WTC11 (cell line): ENCODE data around the gene C16orf95. TPM values are rescaled to one million over a fixed set of nuclear protein-coding genes. Genes with fewer than 3 reads are reported as not detected.

ENCODE experiments used
- CREB1 ChIP-seq: sonication (generic); formaldehyde crosslinking; IDR thresholded peaks from 2 replicates; pipeline ENCODE4 v1.8.0; 2023; ENCODE audit warnings: mild to moderate bottlenecking, missing genetic modification reagents
- CREM ChIP-seq: sonication (generic); formaldehyde crosslinking; IDR thresholded peaks from 2 replicates; pipeline ENCODE4 v1.8.1; 2022; ENCODE audit warnings: mild to moderate bottlenecking, missing genetic modification reagents, moderate library complexity
- NFATC4 ChIP-seq: fragments of 250-450 bp; sonication (Bioruptor Pico); IDR thresholded peaks from 2 replicates; pipeline ENCODE4 v1.9.0; 2021; ENCODE audit warnings: mild to moderate bottlenecking
- NFE2L1 ChIP-seq: sonication (generic); formaldehyde crosslinking; IDR thresholded peaks from 2 replicates; pipeline ENCODE4 v1.8.1; 2023; ENCODE audit warnings: missing genetic modification reagents
- NR3C1 ChIP-seq: sonication (generic); formaldehyde crosslinking; conservative IDR thresholded peaks from 2 replicates; pipeline ENCODE4 v1.8.1; 2023; ENCODE audit warnings: low read depth, mild to moderate bottlenecking, missing genetic modification reagents
- RORB ChIP-seq: fragments of 250-450 bp; sonication (Bioruptor Pico); IDR thresholded peaks from 2 replicates; pipeline ENCODE4 v1.9.0; 2021; ENCODE audit warnings: mild to moderate bottlenecking
- TEAD1 ChIP-seq: sonication (generic); formaldehyde crosslinking; IDR thresholded peaks from 2 replicates; pipeline ENCODE4 v1.8.0; 2022; ENCODE audit warnings: mild to moderate bottlenecking, missing genetic modification reagents
- TEAD4 ChIP-seq: sonication (generic); formaldehyde crosslinking; IDR thresholded peaks from 2 replicates; pipeline ENCODE4 v1.8.0; 2022; ENCODE audit warnings: mild to moderate bottlenecking, missing genetic modification reagents
- ZNF396 ChIP-seq: fragments of 250-450 bp; sonication (Bioruptor Pico); IDR thresholded peaks from 2 replicates; pipeline ENCODE4 v1.8.0; 2021; ENCODE audit warnings: mild to moderate bottlenecking, moderate library complexity, borderline replicate concordance
- ZNF671 ChIP-seq: fragments of 250-450 bp; sonication (Bioruptor Pico); IDR thresholded peaks from 2 replicates; pipeline ENCODE4 v1.8.0; 2021; ENCODE audit warnings: mild to moderate bottlenecking
- total RNA-seq: library from RNA; stranded (reverse); gene quantifications from 3 replicates; pipeline ENCODE4 v1.2.3, GENCODE V29; 2021
- TF ChIP-seq, protein P1 (sequence below): fragments of 200-600 bp; IDR thresholded peaks from 2 replicates; pipeline ENCODE4 v1.8.0; 2022; ENCODE audit warnings: antibody characterized with exemption
- TF ChIP-seq, protein P2 (sequence below): sonication (generic); formaldehyde crosslinking; IDR thresholded peaks from 2 replicates; pipeline ENCODE4 v1.8.0; 2022; ENCODE audit warnings: missing genetic modification reagents
- TF ChIP-seq, protein P3 (sequence below): sonication (generic); formaldehyde crosslinking; IDR thresholded peaks from 2 replicates; pipeline ENCODE4 v1.8.1; 2023; ENCODE audit warnings: mild to moderate bottlenecking, missing genetic modification reagents, borderline replicate concordance
- TF ChIP-seq, protein P4 (sequence below): sonication (generic); formaldehyde crosslinking; conservative IDR thresholded peaks from 2 replicates; pipeline ENCODE4 v1.8.1; 2023; ENCODE audit warnings: mild to moderate bottlenecking, low read depth, missing genetic modification reagents, moderate library complexity
- TF ChIP-seq, protein P5 (sequence below): fragments of 250-450 bp; sonication (Bioruptor Pico); IDR thresholded peaks from 2 replicates; pipeline ENCODE4 v1.9.0; 2021; ENCODE audit warnings: moderate library complexity, mild to moderate bottlenecking, inconsistent platforms, borderline replicate concordance
- TF ChIP-seq, protein P6 (sequence below): sonication (generic); formaldehyde crosslinking; IDR thresholded peaks from 2 replicates; pipeline ENCODE4 v1.8.1; 2022; ENCODE audit warnings: missing genetic modification reagents, borderline replicate concordance
- TF ChIP-seq, protein P7 (sequence below): sonication (generic); formaldehyde crosslinking; conservative IDR thresholded peaks from 2 replicates; pipeline ENCODE4 v1.8.1; 2022; ENCODE audit warnings: mild to moderate bottlenecking, missing genetic modification reagents
- TF ChIP-seq, protein P8 (sequence below): sonication (generic); formaldehyde crosslinking; IDR thresholded peaks from 2 replicates; pipeline ENCODE4 v1.8.1; 2023; ENCODE audit warnings: mild to moderate bottlenecking, moderate library complexity, missing genetic modification reagents
- TF ChIP-seq, protein P9 (sequence below): sonication (generic); formaldehyde crosslinking; IDR thresholded peaks from 2 replicates; pipeline ENCODE4 v1.8.1; 2022; ENCODE audit warnings: mild to moderate bottlenecking, missing genetic modification reagents, moderate library complexity, borderline replicate concordance

The C16orf95 gene
- total RNA-seq, 1 experiment from 2014 or later: 5.7 TPM

DNA sequence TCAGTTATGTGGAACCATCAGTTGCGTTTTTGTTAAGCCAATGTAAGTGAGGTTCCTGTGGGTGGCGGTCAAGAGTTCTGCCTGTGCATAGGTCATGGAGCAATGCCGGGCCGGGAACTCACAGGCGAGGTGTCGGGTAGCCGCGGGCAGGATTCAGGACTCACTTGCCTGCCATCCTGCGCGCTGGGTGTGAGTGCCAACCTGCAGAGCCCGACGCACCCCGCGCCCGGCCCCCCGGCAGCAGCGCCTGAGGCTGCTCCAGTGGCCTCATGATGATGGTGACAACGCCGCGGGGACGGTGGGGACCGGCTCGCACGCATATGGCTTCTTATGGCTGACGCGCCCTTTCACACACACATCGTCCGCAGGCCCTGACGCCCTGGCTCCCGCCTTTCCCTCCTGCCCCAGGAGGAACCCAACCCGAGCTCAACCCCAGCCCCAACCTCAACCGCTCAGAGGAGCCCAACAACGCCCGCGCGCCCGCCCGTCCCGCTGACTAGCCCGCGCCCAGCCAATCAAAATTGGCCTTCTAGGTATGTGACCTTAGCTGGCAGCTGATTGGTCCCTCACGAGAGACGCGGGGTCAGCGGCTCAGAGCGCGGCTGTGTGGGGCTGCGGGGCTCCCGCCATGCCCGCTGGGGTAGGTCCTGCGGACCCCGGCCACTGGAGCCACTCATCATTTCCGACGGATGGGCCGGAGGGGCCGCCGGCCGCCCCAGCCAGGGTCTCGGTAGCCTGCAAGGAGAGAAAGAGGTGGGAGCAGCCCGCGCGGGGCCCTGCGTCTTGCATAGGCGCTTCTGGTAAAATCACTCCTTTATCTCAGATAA lies at the start of gene C16orf95 (continued):
- TF ChIP-seq, protein P1, sequence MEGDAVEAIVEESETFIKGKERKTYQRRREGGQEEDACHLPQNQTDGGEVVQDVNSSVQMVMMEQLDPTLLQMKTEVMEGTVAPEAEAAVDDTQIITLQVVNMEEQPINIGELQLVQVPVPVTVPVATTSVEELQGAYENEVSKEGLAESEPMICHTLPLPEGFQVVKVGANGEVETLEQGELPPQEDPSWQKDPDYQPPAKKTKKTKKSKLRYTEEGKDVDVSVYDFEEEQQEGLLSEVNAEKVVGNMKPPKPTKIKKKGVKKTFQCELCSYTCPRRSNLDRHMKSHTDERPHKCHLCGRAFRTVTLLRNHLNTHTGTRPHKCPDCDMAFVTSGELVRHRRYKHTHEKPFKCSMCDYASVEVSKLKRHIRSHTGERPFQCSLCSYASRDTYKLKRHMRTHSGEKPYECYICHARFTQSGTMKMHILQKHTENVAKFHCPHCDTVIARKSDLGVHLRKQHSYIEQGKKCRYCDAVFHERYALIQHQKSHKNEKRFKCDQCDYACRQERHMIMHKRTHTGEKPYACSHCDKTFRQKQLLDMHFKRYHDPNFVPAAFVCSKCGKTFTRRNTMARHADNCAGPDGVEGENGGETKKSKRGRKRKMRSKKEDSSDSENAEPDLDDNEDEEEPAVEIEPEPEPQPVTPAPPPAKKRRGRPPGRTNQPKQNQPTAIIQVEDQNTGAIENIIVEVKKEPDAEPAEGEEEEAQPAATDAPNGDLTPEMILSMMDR: no peak
- peak; percentile 33; the same call in 1 of the 2 replicates for TF ChIP-seq TEAD1 (CRISPR knock-in tag)
- TF ChIP-seq RORB: no peak
- TF ChIP-seq, protein P2, sequence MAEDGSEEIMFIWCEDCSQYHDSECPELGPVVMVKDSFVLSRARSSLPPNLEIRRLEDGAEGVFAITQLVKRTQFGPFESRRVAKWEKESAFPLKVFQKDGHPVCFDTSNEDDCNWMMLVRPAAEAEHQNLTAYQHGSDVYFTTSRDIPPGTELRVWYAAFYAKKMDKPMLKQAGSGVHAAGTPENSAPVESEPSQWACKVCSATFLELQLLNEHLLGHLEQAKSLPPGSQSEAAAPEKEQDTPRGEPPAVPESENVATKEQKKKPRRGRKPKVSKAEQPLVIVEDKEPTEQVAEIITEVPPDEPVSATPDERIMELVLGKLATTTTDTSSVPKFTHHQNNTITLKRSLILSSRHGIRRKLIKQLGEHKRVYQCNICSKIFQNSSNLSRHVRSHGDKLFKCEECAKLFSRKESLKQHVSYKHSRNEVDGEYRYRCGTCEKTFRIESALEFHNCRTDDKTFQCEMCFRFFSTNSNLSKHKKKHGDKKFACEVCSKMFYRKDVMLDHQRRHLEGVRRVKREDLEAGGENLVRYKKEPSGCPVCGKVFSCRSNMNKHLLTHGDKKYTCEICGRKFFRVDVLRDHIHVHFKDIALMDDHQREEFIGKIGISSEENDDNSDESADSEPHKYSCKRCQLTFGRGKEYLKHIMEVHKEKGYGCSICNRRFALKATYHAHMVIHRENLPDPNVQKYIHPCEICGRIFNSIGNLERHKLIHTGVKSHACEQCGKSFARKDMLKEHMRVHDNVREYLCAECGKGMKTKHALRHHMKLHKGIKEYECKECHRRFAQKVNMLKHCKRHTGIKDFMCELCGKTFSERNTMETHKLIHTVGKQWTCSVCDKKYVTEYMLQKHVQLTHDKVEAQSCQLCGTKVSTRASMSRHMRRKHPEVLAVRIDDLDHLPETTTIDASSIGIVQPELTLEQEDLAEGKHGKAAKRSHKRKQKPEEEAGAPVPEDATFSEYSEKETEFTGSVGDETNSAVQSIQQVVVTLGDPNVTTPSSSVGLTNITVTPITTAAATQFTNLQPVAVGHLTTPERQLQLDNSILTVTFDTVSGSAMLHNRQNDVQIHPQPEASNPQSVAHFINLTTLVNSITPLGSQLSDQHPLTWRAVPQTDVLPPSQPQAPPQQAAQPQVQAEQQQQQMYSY (CRISPR knock-in tag): no peak; the same call in 1 of the 2 replicates
- TF ChIP-seq, protein P3, sequence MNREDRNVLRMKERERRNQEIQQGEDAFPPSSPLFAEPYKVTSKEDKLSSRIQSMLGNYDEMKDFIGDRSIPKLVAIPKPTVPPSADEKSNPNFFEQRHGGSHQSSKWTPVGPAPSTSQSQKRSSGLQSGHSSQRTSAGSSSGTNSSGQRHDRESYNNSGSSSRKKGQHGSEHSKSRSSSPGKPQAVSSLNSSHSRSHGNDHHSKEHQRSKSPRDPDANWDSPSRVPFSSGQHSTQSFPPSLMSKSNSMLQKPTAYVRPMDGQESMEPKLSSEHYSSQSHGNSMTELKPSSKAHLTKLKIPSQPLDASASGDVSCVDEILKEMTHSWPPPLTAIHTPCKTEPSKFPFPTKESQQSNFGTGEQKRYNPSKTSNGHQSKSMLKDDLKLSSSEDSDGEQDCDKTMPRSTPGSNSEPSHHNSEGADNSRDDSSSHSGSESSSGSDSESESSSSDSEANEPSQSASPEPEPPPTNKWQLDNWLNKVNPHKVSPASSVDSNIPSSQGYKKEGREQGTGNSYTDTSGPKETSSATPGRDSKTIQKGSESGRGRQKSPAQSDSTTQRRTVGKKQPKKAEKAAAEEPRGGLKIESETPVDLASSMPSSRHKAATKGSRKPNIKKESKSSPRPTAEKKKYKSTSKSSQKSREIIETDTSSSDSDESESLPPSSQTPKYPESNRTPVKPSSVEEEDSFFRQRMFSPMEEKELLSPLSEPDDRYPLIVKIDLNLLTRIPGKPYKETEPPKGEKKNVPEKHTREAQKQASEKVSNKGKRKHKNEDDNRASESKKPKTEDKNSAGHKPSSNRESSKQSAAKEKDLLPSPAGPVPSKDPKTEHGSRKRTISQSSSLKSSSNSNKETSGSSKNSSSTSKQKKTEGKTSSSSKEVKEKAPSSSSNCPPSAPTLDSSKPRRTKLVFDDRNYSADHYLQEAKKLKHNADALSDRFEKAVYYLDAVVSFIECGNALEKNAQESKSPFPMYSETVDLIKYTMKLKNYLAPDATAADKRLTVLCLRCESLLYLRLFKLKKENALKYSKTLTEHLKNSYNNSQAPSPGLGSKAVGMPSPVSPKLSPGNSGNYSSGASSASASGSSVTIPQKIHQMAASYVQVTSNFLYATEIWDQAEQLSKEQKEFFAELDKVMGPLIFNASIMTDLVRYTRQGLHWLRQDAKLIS (CRISPR knock-in tag): 0 out of 2 replicates have a peak, but pooled peaks have one; percentile 39
- TF ChIP-seq, protein P4, sequence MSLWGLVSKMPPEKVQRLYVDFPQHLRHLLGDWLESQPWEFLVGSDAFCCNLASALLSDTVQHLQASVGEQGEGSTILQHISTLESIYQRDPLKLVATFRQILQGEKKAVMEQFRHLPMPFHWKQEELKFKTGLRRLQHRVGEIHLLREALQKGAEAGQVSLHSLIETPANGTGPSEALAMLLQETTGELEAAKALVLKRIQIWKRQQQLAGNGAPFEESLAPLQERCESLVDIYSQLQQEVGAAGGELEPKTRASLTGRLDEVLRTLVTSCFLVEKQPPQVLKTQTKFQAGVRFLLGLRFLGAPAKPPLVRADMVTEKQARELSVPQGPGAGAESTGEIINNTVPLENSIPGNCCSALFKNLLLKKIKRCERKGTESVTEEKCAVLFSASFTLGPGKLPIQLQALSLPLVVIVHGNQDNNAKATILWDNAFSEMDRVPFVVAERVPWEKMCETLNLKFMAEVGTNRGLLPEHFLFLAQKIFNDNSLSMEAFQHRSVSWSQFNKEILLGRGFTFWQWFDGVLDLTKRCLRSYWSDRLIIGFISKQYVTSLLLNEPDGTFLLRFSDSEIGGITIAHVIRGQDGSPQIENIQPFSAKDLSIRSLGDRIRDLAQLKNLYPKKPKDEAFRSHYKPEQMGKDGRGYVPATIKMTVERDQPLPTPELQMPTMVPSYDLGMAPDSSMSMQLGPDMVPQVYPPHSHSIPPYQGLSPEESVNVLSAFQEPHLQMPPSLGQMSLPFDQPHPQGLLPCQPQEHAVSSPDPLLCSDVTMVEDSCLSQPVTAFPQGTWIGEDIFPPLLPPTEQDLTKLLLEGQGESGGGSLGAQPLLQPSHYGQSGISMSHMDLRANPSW (CRISPR knock-in tag): no peak
- TF ChIP-seq, protein P5, sequence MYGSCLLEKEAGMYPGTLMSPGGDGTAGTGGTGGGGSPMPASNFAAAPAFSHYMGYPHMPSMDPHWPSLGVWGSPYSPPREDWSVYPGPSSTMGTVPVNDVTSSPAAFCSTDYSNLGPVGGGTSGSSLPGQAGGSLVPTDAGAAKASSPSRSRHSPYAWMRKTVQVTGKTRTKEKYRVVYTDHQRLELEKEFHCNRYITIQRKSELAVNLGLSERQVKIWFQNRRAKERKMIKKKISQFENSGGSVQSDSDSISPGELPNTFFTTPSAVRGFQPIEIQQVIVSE (CRISPR knock-in tag): no peak
- TF ChIP-seq, protein P6, sequence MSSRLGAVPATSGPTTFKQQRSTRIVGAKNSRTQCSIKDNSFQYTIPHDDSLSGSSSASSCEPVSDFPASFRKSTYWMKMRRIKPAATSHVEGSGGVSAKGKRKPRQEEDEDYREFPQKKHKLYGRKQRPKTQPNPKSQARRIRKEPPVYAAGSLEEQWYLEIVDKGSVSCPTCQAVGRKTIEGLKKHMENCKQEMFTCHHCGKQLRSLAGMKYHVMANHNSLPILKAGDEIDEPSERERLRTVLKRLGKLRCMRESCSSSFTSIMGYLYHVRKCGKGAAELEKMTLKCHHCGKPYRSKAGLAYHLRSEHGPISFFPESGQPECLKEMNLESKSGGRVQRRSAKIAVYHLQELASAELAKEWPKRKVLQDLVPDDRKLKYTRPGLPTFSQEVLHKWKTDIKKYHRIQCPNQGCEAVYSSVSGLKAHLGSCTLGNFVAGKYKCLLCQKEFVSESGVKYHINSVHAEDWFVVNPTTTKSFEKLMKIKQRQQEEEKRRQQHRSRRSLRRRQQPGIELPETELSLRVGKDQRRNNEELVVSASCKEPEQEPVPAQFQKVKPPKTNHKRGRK: no peak
- no peak for TF ChIP-seq TEAD4 (CRISPR knock-in tag)
- peak; percentile 53; the same call in 1 of the 2 replicates for TF ChIP-seq CREM
- no peak for TF ChIP-seq NR3C1 (CRISPR knock-in tag)
- no peak for TF ChIP-seq CREB1 (CRISPR knock-in tag)
- TF ChIP-seq, protein P7, sequence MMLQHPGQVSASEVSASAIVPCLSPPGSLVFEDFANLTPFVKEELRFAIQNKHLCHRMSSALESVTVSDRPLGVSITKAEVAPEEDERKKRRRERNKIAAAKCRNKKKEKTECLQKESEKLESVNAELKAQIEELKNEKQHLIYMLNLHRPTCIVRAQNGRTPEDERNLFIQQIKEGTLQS (CRISPR knock-in tag): no peak; the same call in 1 of the 2 replicates
- 0 out of 2 replicates have a peak, but pooled peaks have one; percentile 21 for TF ChIP-seq NFE2L1
- TF ChIP-seq, protein P8, sequence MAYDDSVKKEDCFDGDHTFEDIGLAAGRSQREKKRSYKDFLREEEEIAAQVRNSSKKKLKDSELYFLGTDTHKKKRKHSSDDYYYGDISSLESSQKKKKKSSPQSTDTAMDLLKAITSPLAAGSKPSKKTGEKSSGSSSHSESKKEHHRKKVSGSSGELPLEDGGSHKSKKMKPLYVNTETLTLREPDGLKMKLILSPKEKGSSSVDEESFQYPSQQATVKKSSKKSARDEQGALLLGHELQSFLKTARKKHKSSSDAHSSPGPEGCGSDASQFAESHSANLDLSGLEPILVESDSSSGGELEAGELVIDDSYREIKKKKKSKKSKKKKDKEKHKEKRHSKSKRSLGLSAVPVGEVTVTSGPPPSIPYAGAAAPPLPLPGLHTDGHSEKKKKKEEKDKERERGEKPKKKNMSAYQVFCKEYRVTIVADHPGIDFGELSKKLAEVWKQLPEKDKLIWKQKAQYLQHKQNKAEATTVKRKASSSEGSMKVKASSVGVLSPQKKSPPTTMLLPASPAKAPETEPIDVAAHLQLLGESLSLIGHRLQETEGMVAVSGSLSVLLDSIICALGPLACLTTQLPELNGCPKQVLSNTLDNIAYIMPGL (CRISPR knock-in tag): peak; percentile 70; the same call in 1 of the 2 replicates
- TF ChIP-seq NFATC4 (CRISPR knock-in tag): no peak
- no peak for TF ChIP-seq ZNF671
- TF ChIP-seq, protein P9, sequence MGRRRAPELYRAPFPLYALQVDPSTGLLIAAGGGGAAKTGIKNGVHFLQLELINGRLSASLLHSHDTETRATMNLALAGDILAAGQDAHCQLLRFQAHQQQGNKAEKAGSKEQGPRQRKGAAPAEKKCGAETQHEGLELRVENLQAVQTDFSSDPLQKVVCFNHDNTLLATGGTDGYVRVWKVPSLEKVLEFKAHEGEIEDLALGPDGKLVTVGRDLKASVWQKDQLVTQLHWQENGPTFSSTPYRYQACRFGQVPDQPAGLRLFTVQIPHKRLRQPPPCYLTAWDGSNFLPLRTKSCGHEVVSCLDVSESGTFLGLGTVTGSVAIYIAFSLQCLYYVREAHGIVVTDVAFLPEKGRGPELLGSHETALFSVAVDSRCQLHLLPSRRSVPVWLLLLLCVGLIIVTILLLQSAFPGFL: 0 out of 2 replicates have a peak, but pooled peaks have one; percentile 49
- no peak for TF ChIP-seq ZNF396 (CRISPR knock-in tag)
